Measurements from ENCODE around the gene TMEM135. TPM values are rescaled to one million over a fixed set of nuclear protein-coding genes. Genes with fewer than 3 reads are reported as not detected.
"Not testable (repeated sequence)": the region's sequence is repeated elsewhere in the genome, so short reads cannot be mapped to it uniquely, and the experiment has no call there.

The TMEM135 gene
- total RNA-seq, 1 experiment from 2014 or later: 11.0 TPM

DNA sequence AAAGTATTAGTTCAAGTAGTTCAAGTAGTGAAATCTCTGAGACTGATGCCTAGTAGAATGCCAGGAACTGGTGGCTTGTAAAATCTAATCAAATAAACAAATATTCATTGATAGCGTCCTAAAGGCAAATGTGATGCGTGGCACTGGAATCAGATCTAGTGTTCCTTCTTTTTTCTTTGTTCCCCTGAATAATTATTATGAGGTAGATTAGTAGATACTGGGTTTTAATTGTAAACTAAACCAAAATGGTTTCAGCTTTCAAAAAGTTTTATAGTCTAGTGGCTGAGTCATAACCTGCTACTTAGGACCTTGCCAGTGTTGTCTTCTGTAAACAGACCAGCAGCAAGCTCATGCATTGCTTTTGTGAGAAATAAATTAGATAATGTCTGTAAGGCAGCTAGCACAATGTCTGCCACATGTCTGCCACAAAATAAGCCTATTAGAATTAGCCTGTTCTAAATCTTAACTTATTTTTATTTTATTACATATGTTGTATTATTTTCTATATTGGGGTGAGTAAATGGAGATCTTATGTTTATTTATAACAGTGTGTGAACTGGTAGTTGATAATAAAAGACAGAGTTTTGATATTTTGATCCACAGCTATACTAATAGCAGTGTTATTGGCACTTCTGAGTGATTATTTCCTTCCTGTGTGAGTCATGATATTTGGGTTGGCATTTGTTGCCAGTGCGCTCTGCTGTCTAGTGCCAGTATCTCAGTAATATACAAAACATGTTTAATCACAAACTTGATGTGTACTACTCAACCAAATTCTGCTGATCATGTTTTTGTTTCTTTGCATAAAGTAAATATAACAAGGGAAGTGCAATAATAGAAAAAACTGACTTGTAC, 135.7 kb downstream of the TMEM135 start:
- DNase-seq (ENCODE audit: low read depth): peak; percentile 31
- in situ Hi-C loops (cut with HindIII; ENCODE audit: low pct_unique_long_range_greater_than_20kb, low sequenced_read_pairs): no loop called here

GRCh38 chr11:87174870-87175269, 137.1 kb downstream of the TMEM135 start:
- DNase-seq (ENCODE audit: low read depth): no peak
- in situ Hi-C loops (cut with HindIII; ENCODE audit: low pct_unique_long_range_greater_than_20kb, low sequenced_read_pairs): no loop called here

- DNase-seq (ENCODE audit: low read depth): peak; percentile 19
These were observed 138.3 kb downstream of the TMEM135 start for GRCh38 chr11:87176044-87176443.

GRCh38 chr11:87179621-87180020, 141.9 kb downstream of the TMEM135 start:
- in situ Hi-C loops (cut with HindIII; ENCODE audit: low pct_unique_long_range_greater_than_20kb, low sequenced_read_pairs): no loop called here

More at GRCh38 chr11:87176044-87176443, 138.3 kb downstream of the TMEM135 start:
- in situ Hi-C loops (cut with HindIII; ENCODE audit: low pct_unique_long_range_greater_than_20kb, low sequenced_read_pairs): no loop called here

GRCh38 chr11:87180742-87181141, 143.0 kb downstream of the TMEM135 start:
- DNase-seq (ENCODE audit: low read depth): no peak
- in situ Hi-C loops (cut with HindIII; ENCODE audit: low pct_unique_long_range_greater_than_20kb, low sequenced_read_pairs): no loop called here

More at GRCh38 chr11:87179621-87180020, 141.9 kb downstream of the TMEM135 start:
- DNase-seq (ENCODE audit: low read depth): no peak

- in situ Hi-C loops (cut with HindIII; ENCODE audit: low pct_unique_long_range_greater_than_20kb, low sequenced_read_pairs): no loop called here
- no peak for DNase-seq (ENCODE audit: low read depth)
These were observed 143.4 kb downstream of the TMEM135 start for GRCh38 chr11:87181143-87181542.

DNA sequence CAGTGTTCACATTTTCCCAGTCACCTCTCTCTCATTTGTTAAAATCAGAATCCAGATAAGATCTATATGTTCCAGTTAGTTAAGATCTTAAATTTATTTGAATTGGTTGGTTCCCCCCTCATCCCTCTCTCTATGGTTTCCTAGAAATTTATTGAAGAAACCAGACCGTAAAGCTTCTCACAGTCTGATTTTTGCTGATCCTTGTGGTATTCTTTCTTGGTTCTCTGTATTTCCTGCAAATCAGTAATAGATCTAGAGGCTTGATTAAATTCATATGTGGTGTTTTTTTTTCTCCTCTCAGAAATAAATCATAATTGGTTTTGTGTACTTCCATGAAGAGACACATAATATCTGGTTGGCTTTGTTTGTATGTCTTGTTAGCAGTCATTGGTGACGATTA, 147.5 kb downstream of the TMEM135 start:
- DNase-seq (ENCODE audit: low read depth): no peak

GRCh38 chr11:87187076-87187475, 149.3 kb downstream of the TMEM135 start:
- in situ Hi-C loops (cut with HindIII; ENCODE audit: low pct_unique_long_range_greater_than_20kb, low sequenced_read_pairs): no loop called here
- no peak for DNase-seq (ENCODE audit: low read depth)

More for the DNA sequence above, 147.5 kb downstream of the TMEM135 start:
- in situ Hi-C loops (cut with HindIII; ENCODE audit: low pct_unique_long_range_greater_than_20kb, low sequenced_read_pairs): no loop called here

GRCh38 chr11:87187930-87188329, 150.2 kb downstream of the TMEM135 start:
- in situ Hi-C loops (cut with HindIII; ENCODE audit: low pct_unique_long_range_greater_than_20kb, low sequenced_read_pairs): no loop called here
- DNase-seq (ENCODE audit: low read depth): no peak

- in situ Hi-C loops (cut with HindIII; ENCODE audit: low pct_unique_long_range_greater_than_20kb, low sequenced_read_pairs); DNase-seq (ENCODE audit: low read depth): not testable (repeated sequence)
These were observed 150.7 kb downstream of the TMEM135 start for GRCh38 chr11:87188396-87188795.

GRCh38 chr11:87188921-87189320, 151.2 kb downstream of the TMEM135 start:
- in situ Hi-C loops (cut with HindIII; ENCODE audit: low pct_unique_long_range_greater_than_20kb, low sequenced_read_pairs); DNase-seq (ENCODE audit: low read depth): not testable (repeated sequence)

- DNase-seq (ENCODE audit: low read depth): no peak
- in situ Hi-C loops (cut with HindIII; ENCODE audit: low pct_unique_long_range_greater_than_20kb, low sequenced_read_pairs): no loop called here
These were observed 152.3 kb downstream of the TMEM135 start for GRCh38 chr11:87190071-87190470.

- in situ Hi-C loops (cut with HindIII; ENCODE audit: low pct_unique_long_range_greater_than_20kb, low sequenced_read_pairs): no loop called here
- DNase-seq (ENCODE audit: low read depth): no peak
These were observed 156.2 kb downstream of the TMEM135 start for GRCh38 chr11:87193756-87194470.

DNA sequence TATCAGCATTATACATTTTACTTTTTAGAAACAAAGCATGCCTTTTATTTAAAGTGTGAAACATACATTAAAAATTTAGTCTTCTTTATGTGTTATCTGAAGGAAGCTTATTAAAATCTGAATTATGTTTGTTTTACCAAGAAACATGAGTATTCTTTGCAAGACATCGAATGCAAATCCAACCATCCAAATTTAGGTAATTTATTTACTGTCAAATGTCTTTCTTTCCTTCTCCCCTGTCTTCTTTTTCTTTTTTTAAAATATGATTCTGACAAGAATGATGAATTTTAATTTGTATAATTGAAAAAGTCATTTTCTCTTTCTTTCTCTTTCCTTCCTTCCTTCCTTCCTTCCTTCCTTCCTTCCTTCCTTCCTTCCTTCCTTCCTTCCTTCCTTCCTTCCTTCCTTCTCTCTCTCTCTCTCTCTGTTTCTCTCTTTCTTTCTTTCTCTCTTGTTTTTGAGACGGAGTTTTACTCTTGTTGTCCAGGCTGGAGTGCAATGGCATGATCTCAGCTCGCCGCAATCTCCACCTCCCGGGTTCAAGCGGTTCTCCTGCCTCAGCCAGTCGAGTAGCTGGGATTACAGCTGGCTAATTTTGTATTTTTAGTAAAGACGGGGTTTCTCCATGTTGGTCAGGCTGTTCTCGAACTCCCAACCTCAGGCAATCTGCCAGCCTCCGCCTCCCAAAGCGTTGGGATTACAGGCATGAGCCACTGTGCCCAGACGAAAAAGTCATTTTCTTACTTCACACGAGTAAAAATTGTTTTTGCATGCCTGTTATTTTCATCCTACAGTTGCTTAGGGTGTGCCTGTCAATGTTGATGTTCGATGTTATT, 157.5 kb downstream of the TMEM135 start:
- no peak for DNase-seq (ENCODE audit: low read depth)
- in situ Hi-C loops (cut with HindIII; ENCODE audit: low pct_unique_long_range_greater_than_20kb, low sequenced_read_pairs): no loop called here

- no peak for DNase-seq (ENCODE audit: low read depth)
- in situ Hi-C loops (cut with HindIII; ENCODE audit: low pct_unique_long_range_greater_than_20kb, low sequenced_read_pairs): no loop called here
These were observed 160.6 kb downstream of the TMEM135 start for GRCh38 chr11:87198266-87198881.

GRCh38 chr11:87201376-87201775, 163.6 kb downstream of the TMEM135 start:
- in situ Hi-C loops (cut with HindIII; ENCODE audit: low pct_unique_long_range_greater_than_20kb, low sequenced_read_pairs): no loop called here
- no peak for DNase-seq (ENCODE audit: low read depth)

GRCh38 chr11:87203907-87204602, 166.3 kb downstream of the TMEM135 start:
- in situ Hi-C loops (cut with HindIII; ENCODE audit: low pct_unique_long_range_greater_than_20kb, low sequenced_read_pairs): no loop called here
- no peak for DNase-seq (ENCODE audit: low read depth)

- DNase-seq (ENCODE audit: low read depth): no peak
- in situ Hi-C loops (cut with HindIII; ENCODE audit: low pct_unique_long_range_greater_than_20kb, low sequenced_read_pairs): no loop called here
These were observed 175.2 kb downstream of the TMEM135 start for GRCh38 chr11:87212891-87213290.

Data from Caki2 (cell line).